ENCODE measurements around the gene ERN1. TPM values are rescaled to one million over a fixed set of nuclear protein-coding genes. Genes with fewer than 3 reads are reported as not detected.

Gene ERN1
- total and polyA plus RNA-seq, 8 donors: 10.6 to 45.0 (median 11.5) TPM

DNA sequence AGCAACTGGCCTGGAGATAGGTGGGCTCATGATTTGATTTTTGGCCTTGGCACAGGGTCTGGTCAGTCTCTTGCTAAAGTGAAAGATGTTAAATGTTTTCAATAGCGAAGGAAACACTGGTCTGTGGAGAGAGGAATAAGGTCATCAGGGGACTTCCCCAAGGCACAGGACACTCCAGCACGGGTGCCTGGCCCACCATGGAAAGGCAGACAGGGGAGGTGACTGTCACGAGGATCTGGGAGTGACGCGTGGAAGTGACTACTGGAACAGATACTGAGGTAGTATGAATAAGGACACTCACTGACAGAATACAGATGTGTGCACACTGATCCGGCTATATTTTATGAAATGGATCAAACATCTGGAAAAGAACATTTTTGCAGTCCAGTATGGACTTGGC lies 92.8 kb downstream of the ERN1 start:
- ATAC-seq (no peak), DNase-seq (no peak)
- no peak overlapping the region for H3K4me3 ChIP-seq
- H3K36me3 ChIP-seq: peaks cover 0 to 46% of the 10 kb centered on the region in 2 donors
- intact Hi-C loops (cut with DNase I): no loop called here
- TF ChIP-seq, protein P1, sequence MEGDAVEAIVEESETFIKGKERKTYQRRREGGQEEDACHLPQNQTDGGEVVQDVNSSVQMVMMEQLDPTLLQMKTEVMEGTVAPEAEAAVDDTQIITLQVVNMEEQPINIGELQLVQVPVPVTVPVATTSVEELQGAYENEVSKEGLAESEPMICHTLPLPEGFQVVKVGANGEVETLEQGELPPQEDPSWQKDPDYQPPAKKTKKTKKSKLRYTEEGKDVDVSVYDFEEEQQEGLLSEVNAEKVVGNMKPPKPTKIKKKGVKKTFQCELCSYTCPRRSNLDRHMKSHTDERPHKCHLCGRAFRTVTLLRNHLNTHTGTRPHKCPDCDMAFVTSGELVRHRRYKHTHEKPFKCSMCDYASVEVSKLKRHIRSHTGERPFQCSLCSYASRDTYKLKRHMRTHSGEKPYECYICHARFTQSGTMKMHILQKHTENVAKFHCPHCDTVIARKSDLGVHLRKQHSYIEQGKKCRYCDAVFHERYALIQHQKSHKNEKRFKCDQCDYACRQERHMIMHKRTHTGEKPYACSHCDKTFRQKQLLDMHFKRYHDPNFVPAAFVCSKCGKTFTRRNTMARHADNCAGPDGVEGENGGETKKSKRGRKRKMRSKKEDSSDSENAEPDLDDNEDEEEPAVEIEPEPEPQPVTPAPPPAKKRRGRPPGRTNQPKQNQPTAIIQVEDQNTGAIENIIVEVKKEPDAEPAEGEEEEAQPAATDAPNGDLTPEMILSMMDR (IDR thresholded peaks at IDR 0.05): no peak
- H3K9me3 ChIP-seq: no peaks in the 10 kb centered on the region
- no peaks in the 10 kb centered on the region for H3K27me3 ChIP-seq
- no peak overlapping the region for H3K27ac ChIP-seq
- H3K4me1 ChIP-seq: no peaks in the 10 kb centered on the region

GRCh38 chr17:64036198-64036922 lies 93.6 kb downstream of the ERN1 start:
- intact Hi-C loops (cut with DNase I): no loop called here
- no peak for ATAC-seq
- Histone ChIP-seq H3K27me3 (no peaks in the 10 kb centered on the region), H3K9me3 (no peaks in the 10 kb centered on the region), H3K36me3 (peaks cover 0 to 38% of the 10 kb centered on the region in 2 donors), H3K4me1 (no peaks in the 10 kb centered on the region), H3K4me3 (no peak overlapping the region), H3K27ac (no peak overlapping the region)
- no peak for DNase-seq
- TF ChIP-seq, protein P1 (IDR thresholded peaks at IDR 0.05): no peak

GRCh38 chr17:64032081-64032480 lies 97.9 kb downstream of the ERN1 start:
- Histone ChIP-seq H3K27me3 (no peaks in the 10 kb centered on the region), H3K36me3 (peaks cover 0 to 6% of the 10 kb centered on the region in 2 donors), H3K27ac (no peak overlapping the region), H3K4me3 (no peak overlapping the region), H3K9me3 (no peaks in the 10 kb centered on the region), H3K4me1 (no peaks in the 10 kb centered on the region)
- TF ChIP-seq, protein P1 (IDR thresholded peaks at IDR 0.05): no peak
- intact Hi-C loops (cut with DNase I): no loop called here
- ATAC-seq: no peak
- DNase-seq: no peak

- intact Hi-C loops (cut with DNase I): loop anchor here in 1 of 2 donors (2.0 to 5.0 kb wide), 2 partner anchors 104 to 112 kb away; partner anchors contain the start of gene GH1
- H3K27ac ChIP-seq: no peak overlapping the region
These were observed 101.0 kb downstream of the ERN1 start for GRCh38 chr17:64028874-64029464.

More at GRCh38 chr17:64028874-64029464, 101.0 kb downstream of the ERN1 start:
- Histone ChIP-seq H3K4me3 (no peak overlapping the region), H3K4me1 (peaks cover 9 to 20% of the 10 kb centered on the region in 2 donors), H3K36me3 (no peaks in the 10 kb centered on the region), H3K9me3 (no peaks in the 10 kb centered on the region), H3K27me3 (no peaks in the 10 kb centered on the region)
- DNase-seq (peak in 2 of 4 donors; percentile 71), ATAC-seq (peak; percentile 62)
- TF ChIP-seq, protein P1 (IDR thresholded peaks at IDR 0.05): peak; percentile 59 to 81
